H9 (cell line): ENCODE results near the gene ZNF652. TPM values are rescaled to one million over a fixed set of nuclear protein-coding genes. Genes with fewer than 3 reads are reported as not detected.

Source experiments
- DNase-seq: peaks from one replicate; pipeline ENCODE4 v3.0.0-alpha.2; 2017
- H2AFZ ChIP-seq: one replicate; pipeline ENCODE4 v1.6.1; 2013; ENCODE audit warnings: mild to moderate bottlenecking, low read length, control low read depth, moderate library complexity
- H2AK5ac ChIP-seq: 2 replicates; pipeline ENCODE4 v1.6.1; 2013; ENCODE audit warnings: low read length, control low read depth, mixed read lengths; ENCODE audit not compliant: insufficient read length
- H2BK120ac ChIP-seq: one replicate; pipeline ENCODE4 v1.6.1; 2013; ENCODE audit warnings: low read depth, mild to moderate bottlenecking, low read length, control low read depth, inconsistent platforms; ENCODE audit not compliant: poor library complexity, severe bottlenecking
- H2BK12ac ChIP-seq: 2 replicates; pipeline ENCODE4 v1.6.1; 2013; ENCODE audit warnings: low read length, control low read depth, mixed read lengths, low read depth; ENCODE audit not compliant: insufficient read length
- H2BK15ac ChIP-seq: 2 replicates; pipeline ENCODE4 v1.6.1; 2013; ENCODE audit warnings: low read depth, low read length, control low read depth
- H2BK20ac ChIP-seq: one replicate; pipeline ENCODE4 v1.6.1; 2013; ENCODE audit warnings: low read depth, mild to moderate bottlenecking, low read length, control low read depth, inconsistent platforms; ENCODE audit not compliant: poor library complexity, severe bottlenecking
- H2BK5ac ChIP-seq: 2 replicates; pipeline ENCODE4 v1.6.1; 2013; ENCODE audit warnings: low read length, control low read depth, mixed read lengths; ENCODE audit not compliant: insufficient read length
- H3K14ac ChIP-seq: 2 replicates; pipeline ENCODE4 v1.6.1; 2013; ENCODE audit warnings: low read length, control low read depth; ENCODE audit not compliant: insufficient read depth
- H3K18ac ChIP-seq: 2 replicates; pipeline ENCODE4 v1.6.1; 2013; ENCODE audit warnings: low read depth, mild to moderate bottlenecking, mixed read lengths, low read length, control low read depth; ENCODE audit not compliant: insufficient read length
- H3K23ac ChIP-seq: 2 replicates; pipeline ENCODE4 v1.6.1; 2013; ENCODE audit warnings: low read length, control low read depth, mixed read lengths, low read depth; ENCODE audit not compliant: insufficient read length
- H3K23me2 ChIP-seq: 2 replicates; pipeline ENCODE4 v1.6.1; 2013; ENCODE audit warnings: low read depth, mild to moderate bottlenecking, mixed read lengths, low read length, control low read depth; ENCODE audit not compliant: insufficient read length, poor library complexity, severe bottlenecking
- H3K27ac ChIP-seq: 2 replicates; pipeline ENCODE4 v1.5.1; 2013; ENCODE audit warnings: low read length, control low read depth, mixed read lengths, low read depth; ENCODE audit not compliant: insufficient read length
- H3K27me3 ChIP-seq: 2 replicates; pipeline ENCODE4 v1.6.1; 2013; ENCODE audit warnings: low read length, control low read depth, inconsistent platforms; ENCODE audit not compliant: insufficient read depth
- H3K4ac ChIP-seq: 2 replicates; pipeline ENCODE4 v1.6.1; 2013; ENCODE audit warnings: low read depth, mild to moderate bottlenecking, control low read depth, inconsistent platforms, low read length, moderate library complexity
- H3K4me1 ChIP-seq: 2 replicates; pipeline ENCODE4 v1.6.1; 2013; ENCODE audit warnings: low read length, control low read depth, inconsistent platforms; ENCODE audit not compliant: insufficient read depth
- H3K4me2 ChIP-seq: 2 replicates; pipeline ENCODE4 v1.6.1; 2013; ENCODE audit warnings: low read length, control low read depth, mixed read lengths; ENCODE audit not compliant: insufficient read length, insufficient read depth
- H3K56ac ChIP-seq: 2 replicates; pipeline ENCODE4 v1.6.1; 2013; ENCODE audit warnings: low read depth, mild to moderate bottlenecking, mixed read lengths, low read length, control low read depth; ENCODE audit not compliant: insufficient read length
- H3K79me1 ChIP-seq: 2 replicates; pipeline ENCODE4 v1.6.1; 2013; ENCODE audit warnings: low read depth, mild to moderate bottlenecking, moderate library complexity, low read length, control low read depth, inconsistent platforms; ENCODE audit not compliant: insufficient read depth, poor library complexity, severe bottlenecking
- H3K79me2 ChIP-seq: 2 replicates; pipeline ENCODE4 v1.6.1; 2013; ENCODE audit warnings: low read length, control low read depth, inconsistent platforms; ENCODE audit not compliant: insufficient read depth
- H3K9ac ChIP-seq: 2 replicates; pipeline ENCODE4 v1.6.1; 2013; ENCODE audit warnings: low read length, control low read depth, mixed read lengths; ENCODE audit not compliant: insufficient read length; ENCODE audit errors: extremely low read depth
- H3K9me3 ChIP-seq: one replicate; pipeline ENCODE4 v1.6.1; 2013; ENCODE audit warnings: low read depth, low read length, inconsistent platforms; ENCODE audit not compliant: control insufficient read depth
- H3T11ph ChIP-seq: one replicate; pipeline ENCODE4 v1.6.1; 2013; ENCODE audit warnings: mild to moderate bottlenecking, low read length, control low read depth, inconsistent platforms
- H4K20me1 ChIP-seq: one replicate; pipeline ENCODE4 v1.6.1; 2013; ENCODE audit not compliant: control insufficient read depth, insufficient read length, insufficient read depth
- H4K5ac ChIP-seq: 2 replicates; pipeline ENCODE4 v1.6.1; 2013; ENCODE audit warnings: low read depth, mild to moderate bottlenecking, mixed read lengths, low read length, control low read depth; ENCODE audit not compliant: insufficient read length
- H4K8ac ChIP-seq: replicated peaks from 2 replicates; pipeline ENCODE4 v1.6.1; 2013; ENCODE audit warnings: low read length, control low read depth, mixed read lengths, low read depth; ENCODE audit not compliant: insufficient read length
- H4K91ac ChIP-seq: 2 replicates; pipeline ENCODE4 v1.6.1; 2013; ENCODE audit warnings: low read depth, mild to moderate bottlenecking, moderate library complexity, mixed read lengths, low read length, control low read depth; ENCODE audit not compliant: insufficient read length
- H3K27ac Mint-ChIP-seq, 3 experiments: 2 replicates in 2 of 3; 3 replicates in 1 of 3; pipeline ENCODE4 v1.8.0; 2020 to 2021; ENCODE audit warnings: mixed read lengths in 3 of 3, mild to moderate bottlenecking in 1 of 3, moderate library complexity in 1 of 3
- H3K27me3 Mint-ChIP-seq: 2 replicates; pipeline ENCODE4 v1.8.0; 2021; ENCODE audit warnings: low read depth, mild to moderate bottlenecking, moderate library complexity, mixed read lengths
- H3K36me3 Mint-ChIP-seq, 3 experiments: 2 replicates in 2 of 3; 3 replicates in 1 of 3; pipeline ENCODE4 v1.8.0; 2020 to 2021; ENCODE audit warnings: low read depth in 3 of 3, mixed read lengths in 3 of 3; ENCODE audit not compliant: insufficient read depth in 1 of 3
- H3K4me1 Mint-ChIP-seq, 2 experiments: 2 replicates each; pipeline ENCODE4 v1.8.0; 2020; ENCODE audit warnings: mixed read lengths in 2 of 2
- H3K4me3 Mint-ChIP-seq, 2 experiments: 2 replicates in 1 of 2; 3 replicates in 1 of 2; pipeline ENCODE4 v1.8.0; 2020 to 2021; ENCODE audit warnings: mild to moderate bottlenecking in 2 of 2, mixed read lengths in 2 of 2, moderate library complexity in 1 of 2
- H3K9me3 Mint-ChIP-seq, 2 experiments: 2 replicates in 1 of 2; 3 replicates in 1 of 2; pipeline ENCODE4 v1.8.0; 2020; ENCODE audit warnings: mild to moderate bottlenecking in 2 of 2, mixed read lengths in 2 of 2, moderate library complexity in 1 of 2
- whole genome bisulfite sequencing: extraction: QIAGEN DNeasy Blood & Tissue Kit; methylation state at CpG from one replicate; pipeline ENCODE4 v1.1.7; 2013; ENCODE audit warnings: missing lambda C conversion rate, low lambda C conversion rate, mixed read lengths; ENCODE audit not compliant: insufficient read length; ENCODE audit errors: extremely low coverage; 5-methylcytosine and 5-hydroxymethylcytosine counted together
- total RNA-seq: library from RNA; stranded (reverse); gene quantifications from 2 replicates; pipeline ENCODE4 v1.2.1, GENCODE V29; 2021
- TF ChIP-seq, protein P1 (sequence below): fragments of 200-600 bp; sonication (generic); conservative IDR thresholded peaks from 3 replicates; pipeline ENCODE4 v1.8.0; 2021; ENCODE audit warnings: antibody characterized with exemption, mild to moderate bottlenecking

ZNF652 gene
- total RNA-seq, 1 experiment from 2014 or later, result 33.6 TPM

DNA sequence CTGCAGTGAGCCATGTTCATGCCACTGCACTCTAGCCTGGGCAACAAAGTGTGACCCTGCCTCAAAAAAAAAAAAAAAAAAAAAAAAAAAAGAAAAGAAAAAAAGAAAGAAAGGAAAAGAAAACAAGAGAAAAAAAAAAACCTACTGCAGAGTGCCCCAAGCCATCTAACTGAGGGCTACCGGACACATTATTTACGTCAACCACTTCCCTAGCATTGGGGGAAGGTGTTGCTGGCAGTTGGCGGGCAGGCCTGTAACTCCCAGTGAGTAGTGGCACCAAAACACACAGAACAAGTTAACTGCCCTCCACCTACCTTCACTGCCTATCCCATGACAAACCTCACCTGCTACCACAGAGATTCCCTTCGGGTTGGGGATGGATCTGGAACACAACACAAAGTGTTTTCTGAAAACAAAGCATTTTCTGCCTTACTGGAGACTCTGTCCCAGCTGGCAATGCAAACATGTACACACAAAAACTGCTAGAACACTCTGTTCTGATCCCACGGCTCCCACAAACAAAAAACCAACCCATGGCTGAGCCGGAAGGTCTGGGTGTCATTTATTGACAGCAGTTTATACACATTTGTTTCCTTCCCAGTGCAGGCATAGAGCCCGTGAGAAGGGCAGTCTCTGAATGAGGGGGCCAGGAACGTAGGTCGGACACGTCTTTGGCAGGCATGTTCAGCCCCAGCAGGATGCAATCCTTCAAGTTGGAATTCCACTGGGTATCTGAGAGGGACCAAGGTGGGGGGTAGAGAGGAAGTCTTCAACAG, 41.7 kb upstream of the ZNF652 start:
- Histone ChIP-seq H2AFZ (no peak overlapping the region), H3K79me1 (no peaks in the 10 kb centered on the region), H3K56ac (no peak overlapping the region), H3K27me3 (no peaks in the 10 kb centered on the region), H2AK5ac (no peak overlapping the region), H3K79me2 (no peaks in the 10 kb centered on the region), H3K4me2 (no peak overlapping the region), H3K23ac (no peak overlapping the region), H4K8ac (no peak overlapping the region), H4K5ac (no peak overlapping the region), H3K23me2 (no peaks in the 10 kb centered on the region), H3K14ac (no peak overlapping the region), H3K9ac (no peak overlapping the region), H3T11ph (no peak overlapping the region), H2BK20ac (no peak overlapping the region), H2BK120ac (no peak overlapping the region), H3K18ac (no peak overlapping the region), H3K4me1 (no peaks in the 10 kb centered on the region), H2BK15ac (no peak overlapping the region), H4K91ac (no peak overlapping the region), H3K27ac (no peak overlapping the region), H3K9me3 (no peaks in the 10 kb centered on the region), H2BK12ac (no peak overlapping the region), H4K20me1 (peaks cover 2% of the 10 kb centered on the region), H2BK5ac (no peak overlapping the region), H3K4ac (no peak overlapping the region)
- peaks cover 7 to 18% of the 10 kb centered on the region in 2 experiments for H3K4me1 Mint-ChIP-seq
- DNase-seq, result no peak
- H3K27me3 Mint-ChIP-seq, result no peaks in the 10 kb centered on the region
- no CpG with 5 or more reads among the region's 10 CpGs for WGBS
- H3K9me3 Mint-ChIP-seq, result no peaks in the 10 kb centered on the region
- H3K4me3 Mint-ChIP-seq, result no peak overlapping the region
- H3K36me3 Mint-ChIP-seq, result peaks cover 45 to 63% (median 48%) of the 10 kb centered on the region in 3 experiments
- no peak overlapping the region for H3K27ac Mint-ChIP-seq
- TF ChIP-seq, protein P1, sequence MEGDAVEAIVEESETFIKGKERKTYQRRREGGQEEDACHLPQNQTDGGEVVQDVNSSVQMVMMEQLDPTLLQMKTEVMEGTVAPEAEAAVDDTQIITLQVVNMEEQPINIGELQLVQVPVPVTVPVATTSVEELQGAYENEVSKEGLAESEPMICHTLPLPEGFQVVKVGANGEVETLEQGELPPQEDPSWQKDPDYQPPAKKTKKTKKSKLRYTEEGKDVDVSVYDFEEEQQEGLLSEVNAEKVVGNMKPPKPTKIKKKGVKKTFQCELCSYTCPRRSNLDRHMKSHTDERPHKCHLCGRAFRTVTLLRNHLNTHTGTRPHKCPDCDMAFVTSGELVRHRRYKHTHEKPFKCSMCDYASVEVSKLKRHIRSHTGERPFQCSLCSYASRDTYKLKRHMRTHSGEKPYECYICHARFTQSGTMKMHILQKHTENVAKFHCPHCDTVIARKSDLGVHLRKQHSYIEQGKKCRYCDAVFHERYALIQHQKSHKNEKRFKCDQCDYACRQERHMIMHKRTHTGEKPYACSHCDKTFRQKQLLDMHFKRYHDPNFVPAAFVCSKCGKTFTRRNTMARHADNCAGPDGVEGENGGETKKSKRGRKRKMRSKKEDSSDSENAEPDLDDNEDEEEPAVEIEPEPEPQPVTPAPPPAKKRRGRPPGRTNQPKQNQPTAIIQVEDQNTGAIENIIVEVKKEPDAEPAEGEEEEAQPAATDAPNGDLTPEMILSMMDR, result no peak
